Large intestine (tissue), 3 donors: ENCODE results near the gene GALNT14. TPM values are rescaled to one million over a fixed set of nuclear protein-coding genes. Genes with fewer than 3 reads are reported as not detected.

ENCODE experiments used
- DNase-seq, 2 donors: peaks; one replicate each; pipeline versions ENCODE4 v3.0.0 to v3.0.0-alpha.2; 2013
- H3K27ac ChIP-seq: one replicate; pipeline ENCODE4 v1.5.1; 2013; ENCODE audit warnings: low read length
- H3K27me3 ChIP-seq: 2 replicates; pipeline ENCODE4 v1.6.1; 2013; ENCODE audit warnings: low read length; ENCODE audit not compliant: control insufficient read depth, insufficient read depth
- H3K36me3 ChIP-seq: 2 replicates; pipeline ENCODE4 v1.6.1; 2013; ENCODE audit warnings: low read length; ENCODE audit not compliant: control insufficient read depth, insufficient read depth
- H3K4me1 ChIP-seq: one replicate; pipeline ENCODE4 v1.6.1; 2013; ENCODE audit warnings: low read length; ENCODE audit not compliant: control insufficient read depth, insufficient read depth
- H3K4me3 ChIP-seq: one replicate; pipeline ENCODE4 v1.5.1; 2013; ENCODE audit warnings: low read length
- H3K9me3 ChIP-seq: one replicate; pipeline ENCODE4 v1.6.1; 2013; ENCODE audit warnings: mild to moderate bottlenecking, low read depth, low read length, moderate library complexity; ENCODE audit not compliant: control insufficient read depth
- WGBS: methylation state at CpG from one replicate; pipeline ENCODE4 v1.1.5; 2013; ENCODE audit warnings: low lambda C conversion rate; ENCODE audit not compliant: insufficient coverage; 5-methylcytosine and 5-hydroxymethylcytosine counted together
- polyA plus RNA-seq: library from polyadenylated mRNA; unstranded; fragments of 120-200 nt; gene quantifications from one replicate; pipeline ENCODE4 v1.2.1, GENCODE V29; 2013

GALNT14 gene
- polyA plus RNA-seq, 1 donor, result 3.1 TPM

GRCh38 chr2:30956995-30957394 is 181.2 kb downstream of the GALNT14 start:
- H3K4me3 ChIP-seq, result no peak overlapping the region
- no peaks in the 10 kb centered on the region for H3K36me3 ChIP-seq
- no peaks in the 10 kb centered on the region for H3K27me3 ChIP-seq
- no peaks in the 10 kb centered on the region for H3K4me1 ChIP-seq
- no peaks in the 10 kb centered on the region for H3K9me3 ChIP-seq
- DNase-seq, result peak in 1 of 2 donors; percentile 37
- H3K27ac ChIP-seq, result no peak overlapping the region

GRCh38 chr2:30955516-30956132 is 182.6 kb downstream of the GALNT14 start:
- no peaks in the 10 kb centered on the region for H3K27me3 ChIP-seq
- no peak for DNase-seq
- H3K9me3 ChIP-seq, result no peaks in the 10 kb centered on the region
- H3K27ac ChIP-seq, result no peak overlapping the region
- no peaks in the 10 kb centered on the region for H3K4me1 ChIP-seq
- no peak overlapping the region for H3K4me3 ChIP-seq
- WGBS, result 80% methylated on average over 1 of the region's 17 CpGs
- H3K36me3 ChIP-seq, result no peaks in the 10 kb centered on the region

GRCh38 chr2:30950339-30950738 is 187.9 kb downstream of the GALNT14 start:
- WGBS, result no CpG with 5 or more reads among the region's 2 CpGs

GRCh38 chr2:30949435-30949834 is 188.8 kb downstream of the GALNT14 start:
- no peaks in the 10 kb centered on the region for H3K27me3 ChIP-seq
- WGBS, result no CpG with 5 or more reads among the region's 4 CpGs
- no peak overlapping the region for H3K4me3 ChIP-seq
- no peak overlapping the region for H3K27ac ChIP-seq
- no peak for DNase-seq
- no peaks in the 10 kb centered on the region for H3K36me3 ChIP-seq
- no peaks in the 10 kb centered on the region for H3K4me1 ChIP-seq
- H3K9me3 ChIP-seq, result no peaks in the 10 kb centered on the region

More at GRCh38 chr2:30950339-30950738, 187.9 kb downstream of the GALNT14 start:
- Histone ChIP-seq H3K36me3 (no peaks in the 10 kb centered on the region), H3K4me1 (no peaks in the 10 kb centered on the region), H3K9me3 (no peaks in the 10 kb centered on the region), H3K27me3 (no peaks in the 10 kb centered on the region), H3K27ac (no peak overlapping the region), H3K4me3 (no peak overlapping the region)
- DNase-seq, result no peak

GRCh38 chr2:30948857-30949256 is 189.4 kb downstream of the GALNT14 start:
- no peak overlapping the region for H3K27ac ChIP-seq
- DNase-seq, result no peak
- no CpG with 5 or more reads among the region's 2 CpGs for WGBS
- H3K27me3 ChIP-seq, result no peaks in the 10 kb centered on the region
- H3K4me1 ChIP-seq, result no peaks in the 10 kb centered on the region
- H3K9me3 ChIP-seq, result no peaks in the 10 kb centered on the region
- no peaks in the 10 kb centered on the region for H3K36me3 ChIP-seq
- H3K4me3 ChIP-seq, result no peak overlapping the region

GRCh38 chr2:30948130-30948529 is 190.1 kb downstream of the GALNT14 start:
- no peak for DNase-seq
- 0% methylated on average over 1 of the region's 1 CpG for WGBS
- Histone ChIP-seq H3K9me3 (no peaks in the 10 kb centered on the region), H3K4me3 (no peak overlapping the region), H3K27me3 (no peaks in the 10 kb centered on the region), H3K36me3 (no peaks in the 10 kb centered on the region), H3K27ac (no peak overlapping the region), H3K4me1 (no peaks in the 10 kb centered on the region)

GRCh38 chr2:30947686-30948085 is 190.6 kb downstream of the GALNT14 start:
- no peaks in the 10 kb centered on the region for H3K27me3 ChIP-seq
- DNase-seq, result no peak
- H3K4me3 ChIP-seq, result no peak overlapping the region
- no peaks in the 10 kb centered on the region for H3K4me1 ChIP-seq
- H3K9me3 ChIP-seq, result no peaks in the 10 kb centered on the region
- no peaks in the 10 kb centered on the region for H3K36me3 ChIP-seq
- no peak overlapping the region for H3K27ac ChIP-seq

- no peak for DNase-seq
- Histone ChIP-seq H3K4me3 (no peak overlapping the region), H3K27me3 (peaks cover 2% of the 10 kb centered on the region), H3K4me1 (no peaks in the 10 kb centered on the region), H3K9me3 (no peaks in the 10 kb centered on the region), H3K36me3 (no peaks in the 10 kb centered on the region), H3K27ac (no peak overlapping the region)
- WGBS, result no CpG with 5 or more reads among the region's 5 CpGs
Observed at GRCh38 chr2:30942419-30942818, 195.8 kb downstream of the GALNT14 start.

- H3K4me1 ChIP-seq, result no peaks in the 10 kb centered on the region
- H3K27ac ChIP-seq, result no peak overlapping the region
- no CpG with 5 or more reads among the region's 2 CpGs for WGBS
- peaks cover 2% of the 10 kb centered on the region for H3K27me3 ChIP-seq
- DNase-seq, result no peak
- no peak overlapping the region for H3K4me3 ChIP-seq
- no peaks in the 10 kb centered on the region for H3K9me3 ChIP-seq
- H3K36me3 ChIP-seq, result no peaks in the 10 kb centered on the region
Observed at GRCh38 chr2:30940839-30941238, 197.4 kb downstream of the GALNT14 start.

- peaks cover 2% of the 10 kb centered on the region for H3K27me3 ChIP-seq
- H3K4me3 ChIP-seq, result no peak overlapping the region
- H3K27ac ChIP-seq, result no peak overlapping the region
- H3K36me3 ChIP-seq, result no peaks in the 10 kb centered on the region
- no peaks in the 10 kb centered on the region for H3K4me1 ChIP-seq
- no peaks in the 10 kb centered on the region for H3K9me3 ChIP-seq
- no peak for DNase-seq
- no CpG with 5 or more reads among the region's 4 CpGs for WGBS
Observed at GRCh38 chr2:30939364-30939763, 198.9 kb downstream of the GALNT14 start.

GRCh38 chr2:30938196-30938595 is 200.0 kb downstream of the GALNT14 start:
- H3K4me1 ChIP-seq, result no peaks in the 10 kb centered on the region
- H3K36me3 ChIP-seq, result no peaks in the 10 kb centered on the region
- DNase-seq, result no peak
- no peak overlapping the region for H3K4me3 ChIP-seq
- H3K9me3 ChIP-seq, result no peaks in the 10 kb centered on the region
- H3K27ac ChIP-seq, result no peak overlapping the region
- no CpG with 5 or more reads among the region's 1 CpG for WGBS
- peaks cover 2% of the 10 kb centered on the region for H3K27me3 ChIP-seq
